Body of pancreas (tissue), 4 donors: Measurements from ENCODE around the gene NCOR2. TPM values are rescaled to one million over a fixed set of nuclear protein-coding genes. Genes with fewer than 3 reads are reported as not detected.

Source experiments
- ATAC-seq: fragments of 150-250 bp; one replicate; pipeline ENCODE4 v1.9.1; 2016
- DNase-seq, 4 donors: peaks; one replicate each; pipeline ENCODE4 v3.0.0-alpha.2; 2019
- H3K27ac ChIP-seq, 4 donors: fragments of 200-600 bp; sonication (generic); 1 replicate in 3 of 4; 2 replicates in 1 of 4; pipeline versions ENCODE4 v1.5.1 to v1.6.1; 2016 to 2019; ENCODE audit warnings: mild to moderate bottlenecking in 1 of 4, mixed read lengths in 1 of 4, moderate library complexity in 1 of 4
- H3K27me3 ChIP-seq, 2 donors: fragments of 200-600 bp; sonication (generic); one replicate each; pipeline ENCODE4 v1.6.0; 2016; ENCODE audit warnings: mild to moderate bottlenecking in 1 of 2
- H3K36me3 ChIP-seq, 2 donors: fragments of 200-600 bp; sonication (generic); replicated peaks in 1 of 2; 2 replicates each; pipeline ENCODE4 v1.5.1; 2016; ENCODE audit warnings: low read depth in 2 of 2; ENCODE audit not compliant: insufficient read depth in 1 of 2
- H3K4me1 ChIP-seq: fragments of 200-600 bp; sonication (generic); one replicate; pipeline ENCODE4 v1.6.0; 2016
- H3K4me3 ChIP-seq, 2 donors: fragments of 200-600 bp; sonication (generic); 1 replicate in 1 of 2; 2 replicates in 1 of 2; pipeline ENCODE4 v1.5.1; 2016 to 2019
- H3K9me3 ChIP-seq, 3 donors: fragments of 200-600 bp; sonication (generic); 1 replicate in 2 of 3; 2 replicates in 1 of 3; pipeline ENCODE4 v1.5.1; 2016
- POLR2A ChIP-seq, 3 donors: fragments of 450-650 bp; IDR thresholded peaks; one replicate each; pipeline ENCODE4 v1.6.1; 2016; ENCODE audit warnings: antibody characterized with exemption in 3 of 3, mild to moderate bottlenecking in 2 of 3
- WGBS, 2 donors: methylation state at CpG; one replicate each; pipeline ENCODE4 v1.1.5; 2017; 5-methylcytosine and 5-hydroxymethylcytosine counted together
- intact Hi-C: fragments of 100-400 bp; cut with DNase I; formaldehyde crosslinking; loops from one replicate; pipeline ENCODE4 v1.15.1; 2023
- total RNA-seq, 2 donors: library from RNA; depleted of rRNA; stranded (reverse); fragments of >200 nt; gene quantifications; one replicate each; pipeline ENCODE4 v1.1.0, GENCODE V29; 2016
- TF ChIP-seq, protein P1 (sequence below), 7 experiments: fragments of 450-650 bp in 4 of 7; fragments of 200-600 bp in 3 of 7; sonication (generic) in 3 of 7; IDR thresholded peaks; one replicate each; pipeline ENCODE4 v1.5.1; 2016 to 2019; ENCODE audit warnings: antibody characterized with exemption in 7 of 7

Gene NCOR2
- total RNA-seq, 2 donors from 2014 or later = 53.7 to 397 TPM

GRCh38 chr12:124567673-124568373 is 411 bp upstream of the NCOR2 start:
- Histone ChIP-seq H3K36me3 (no peaks in the 10 kb centered on the region), H3K9me3 (no peaks in the 10 kb centered on the region), H3K4me1 (peaks cover 47% of the 10 kb centered on the region), H3K27ac (peak overlapping the region; percentile 46 to 84 (median 69)), H3K27me3 (no peaks in the 10 kb centered on the region), H3K4me3 (no peak overlapping the region)
- intact Hi-C loops = loop anchor here (5.0 kb wide), 1 partner anchor 41 kb away; no protein-coding TSS in a partner anchor
- DNase-seq (peak; percentile 86 to 91 (median 89)), ATAC-seq (peak; percentile 84)
- WGBS, 2 donors = 0 to 5% methylated on average over 20 to 50 of the region's 50 CpGs
- no peak for TF ChIP-seq POLR2A (IDR thresholded peaks at IDR 0.05)

DNA sequence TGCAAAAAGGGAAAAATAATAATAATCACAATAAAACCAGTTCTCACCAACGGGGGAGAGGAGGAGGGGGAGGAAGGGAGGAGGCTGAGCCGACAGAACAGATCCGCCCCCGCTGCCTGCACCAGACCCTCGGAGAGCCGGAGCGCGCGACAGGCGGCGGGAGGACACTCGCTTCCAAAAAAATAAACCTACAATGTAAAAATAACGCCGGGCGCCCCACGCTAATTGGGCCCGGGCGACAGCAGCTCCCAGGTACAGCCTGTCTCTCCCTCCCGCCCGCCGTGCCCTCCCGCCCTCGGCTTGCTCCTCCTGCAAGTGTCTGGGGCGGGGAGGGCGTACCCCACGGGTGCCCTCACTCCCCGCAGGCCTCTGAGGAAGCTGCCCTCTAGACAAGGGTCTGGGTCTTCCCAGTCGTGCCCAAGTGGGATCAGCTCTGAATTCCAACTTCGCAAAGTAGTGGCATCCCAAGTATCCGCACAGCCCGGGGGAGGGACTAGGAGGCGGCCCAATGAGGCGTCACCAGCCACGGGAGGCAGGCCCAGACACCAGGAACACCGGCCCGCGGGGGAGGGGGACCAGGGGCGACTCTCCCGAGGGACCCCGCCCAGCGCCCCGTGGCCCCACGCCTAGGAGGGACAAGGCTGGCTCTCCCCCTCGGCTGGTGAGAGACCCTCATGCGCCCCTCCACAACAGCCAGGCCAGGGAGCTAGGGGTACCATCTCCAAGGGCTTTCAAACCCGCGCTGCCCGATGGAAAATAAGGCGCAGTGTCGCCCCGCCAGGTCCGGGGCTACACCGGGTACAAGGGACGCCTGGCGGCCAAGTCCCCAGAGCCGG is 1.0 kb downstream of the NCOR2 start:
- Histone ChIP-seq H3K36me3 (no peaks in the 10 kb centered on the region), H3K9me3 (no peaks in the 10 kb centered on the region), H3K27me3 (no peaks in the 10 kb centered on the region), H3K27ac (peak overlapping the region; percentile 68 to 97 (median 94)), H3K4me3 (peak overlapping the region; percentile 74 to 94), H3K4me1 (peaks cover 54% of the 10 kb centered on the region)
- peak; percentile 81 to 89 (median 86) for DNase-seq
- TF ChIP-seq, protein P1, sequence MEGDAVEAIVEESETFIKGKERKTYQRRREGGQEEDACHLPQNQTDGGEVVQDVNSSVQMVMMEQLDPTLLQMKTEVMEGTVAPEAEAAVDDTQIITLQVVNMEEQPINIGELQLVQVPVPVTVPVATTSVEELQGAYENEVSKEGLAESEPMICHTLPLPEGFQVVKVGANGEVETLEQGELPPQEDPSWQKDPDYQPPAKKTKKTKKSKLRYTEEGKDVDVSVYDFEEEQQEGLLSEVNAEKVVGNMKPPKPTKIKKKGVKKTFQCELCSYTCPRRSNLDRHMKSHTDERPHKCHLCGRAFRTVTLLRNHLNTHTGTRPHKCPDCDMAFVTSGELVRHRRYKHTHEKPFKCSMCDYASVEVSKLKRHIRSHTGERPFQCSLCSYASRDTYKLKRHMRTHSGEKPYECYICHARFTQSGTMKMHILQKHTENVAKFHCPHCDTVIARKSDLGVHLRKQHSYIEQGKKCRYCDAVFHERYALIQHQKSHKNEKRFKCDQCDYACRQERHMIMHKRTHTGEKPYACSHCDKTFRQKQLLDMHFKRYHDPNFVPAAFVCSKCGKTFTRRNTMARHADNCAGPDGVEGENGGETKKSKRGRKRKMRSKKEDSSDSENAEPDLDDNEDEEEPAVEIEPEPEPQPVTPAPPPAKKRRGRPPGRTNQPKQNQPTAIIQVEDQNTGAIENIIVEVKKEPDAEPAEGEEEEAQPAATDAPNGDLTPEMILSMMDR (IDR thresholded peaks at IDR 0.05) = peak in 1 of 7 experiments; percentile 0
- TF ChIP-seq POLR2A (IDR thresholded peaks at IDR 0.05) = peak; percentile 28 to 68 (median 60)
- ATAC-seq = peak; percentile 72
- intact Hi-C loops = loop anchor here (5.0 kb wide), 1 partner anchor 39 kb away; no protein-coding TSS in a partner anchor
- WGBS, 2 donors = 0 to 1% methylated on average over 12 to 46 of the region's 56 CpGs

- no peak for ATAC-seq
- 6 to 9% methylated on average over 14 of the region's 14 CpGs for WGBS, 2 donors
- Histone ChIP-seq H3K4me1 (peaks cover 60% of the 10 kb centered on the region), H3K36me3 (no peaks in the 10 kb centered on the region), H3K27ac (peak overlapping the region; percentile 68 to 97 (median 94)), H3K9me3 (no peaks in the 10 kb centered on the region), H3K27me3 (no peaks in the 10 kb centered on the region), H3K4me3 (peak overlapping the region; percentile 74 to 94)
- no peak for DNase-seq
- intact Hi-C loops = loop anchor here (5.0 kb wide), 1 partner anchor 38 kb away; no protein-coding TSS in a partner anchor
- TF ChIP-seq, protein P1 (IDR thresholded peaks at IDR 0.05) = no peak
- TF ChIP-seq POLR2A (IDR thresholded peaks at IDR 0.05) = no peak
These were observed 1.7 kb downstream of the NCOR2 start for GRCh38 chr12:124565656-124566160.

- H3K9me3 ChIP-seq = no peaks in the 10 kb centered on the region
- H3K36me3 ChIP-seq = no peaks in the 10 kb centered on the region
- intact Hi-C loops = loop anchor here (5.0 kb wide), 1 partner anchor 38 kb away; no protein-coding TSS in a partner anchor
- no peak for ATAC-seq
- no peaks in the 10 kb centered on the region for H3K27me3 ChIP-seq
- H3K27ac ChIP-seq = peak overlapping the region; percentile 68 to 97 (median 94)
- DNase-seq = peak; percentile 39 to 58 (median 52)
- WGBS, 2 donors = 40 to 50% methylated on average over 11 to 17 of the region's 19 CpGs
- H3K4me1 ChIP-seq = peaks cover 60% of the 10 kb centered on the region
- no peak overlapping the region for H3K4me3 ChIP-seq
- TF ChIP-seq, protein P1 (IDR thresholded peaks at IDR 0.05) = no peak
- TF ChIP-seq POLR2A (IDR thresholded peaks at IDR 0.05) = no peak
These were observed 2.4 kb downstream of the NCOR2 start for GRCh38 chr12:124564971-124565491.
